GM19023 (cell line): Measurements from ENCODE around the gene OGDH.
"Not testable (repeated sequence)": the region's sequence is repeated elsewhere in the genome, so short reads cannot be mapped to it uniquely, and the experiment has no call there.

Source experiments
- ATAC-seq: cut with Tn5 transposase; IDR thresholded peaks from one replicate; pipeline ENCODE4 v1.9.1; 2021; ENCODE audit warnings: mild to moderate bottlenecking, moderate library complexity; ENCODE audit not compliant: unreplicated experiment

OGDH gene

DNA sequence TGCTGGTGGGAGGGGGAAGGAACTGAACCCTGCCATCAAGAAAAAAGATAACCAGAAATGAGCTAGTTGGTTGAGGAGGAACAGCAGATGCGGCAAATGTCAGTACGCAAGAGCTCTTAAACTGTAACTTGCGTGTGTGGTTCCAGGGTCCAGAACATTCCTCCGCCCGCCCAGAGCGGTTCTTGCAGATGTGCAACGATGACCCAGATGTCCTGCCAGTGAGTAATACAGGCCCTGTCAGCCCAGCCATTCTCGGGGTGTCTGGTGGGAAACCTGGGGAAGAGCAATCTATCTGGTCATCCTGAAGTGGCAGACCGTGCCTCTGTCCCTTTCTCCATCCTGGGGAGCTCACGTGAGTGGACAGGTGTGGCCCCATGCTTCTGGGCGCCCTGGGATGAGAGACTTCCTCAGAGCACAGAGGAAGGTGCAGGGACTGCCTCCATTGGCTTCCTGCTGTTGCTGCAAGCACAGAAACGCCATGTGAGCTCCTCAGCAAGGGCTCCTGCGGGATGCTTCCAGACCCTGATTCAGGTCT is 91.7 kb downstream of the OGDH start:
- ATAC-seq = no peak

DNA sequence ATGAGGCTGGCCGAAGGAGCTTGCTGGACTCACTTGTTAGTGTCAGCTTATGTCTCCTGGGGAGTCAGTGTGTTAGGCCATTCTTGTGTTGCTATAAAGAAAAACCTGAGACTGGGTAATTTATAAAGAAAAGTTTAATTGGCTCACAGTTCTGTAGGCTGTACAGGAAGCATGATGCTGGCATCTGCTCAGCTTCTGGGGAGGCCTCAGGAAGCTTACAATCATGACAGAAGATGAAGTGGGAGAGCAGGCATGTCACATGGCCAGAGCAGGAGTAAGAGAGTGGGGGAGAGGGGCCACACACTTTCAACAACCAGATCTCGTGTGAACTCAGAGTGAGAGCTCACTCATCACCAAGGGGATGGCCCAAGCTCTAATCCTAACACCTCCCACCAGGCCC is 93.2 kb downstream of the OGDH start:
- ATAC-seq = not testable (repeated sequence)

DNA sequence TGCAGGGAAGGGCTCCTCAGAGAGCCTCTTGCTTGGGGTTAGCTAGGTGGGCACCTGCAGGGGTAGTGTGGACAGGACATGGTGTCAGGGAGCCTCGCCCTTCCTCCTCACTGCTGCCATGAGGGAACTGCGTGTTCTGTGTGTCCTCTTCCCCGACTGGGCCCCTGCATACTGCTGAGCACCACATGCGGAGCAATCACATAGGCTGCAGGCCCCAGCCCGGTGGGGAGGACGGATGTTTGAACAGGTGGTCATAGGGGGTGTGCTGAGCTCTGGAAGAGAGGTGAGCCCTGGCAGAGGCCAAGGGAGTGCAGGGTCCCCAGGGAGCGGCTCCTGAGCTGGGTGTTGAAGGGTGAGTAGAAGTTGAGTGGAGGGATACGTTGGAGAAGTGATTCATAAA is 93.9 kb downstream of the OGDH start:
- ATAC-seq = no peak

DNA sequence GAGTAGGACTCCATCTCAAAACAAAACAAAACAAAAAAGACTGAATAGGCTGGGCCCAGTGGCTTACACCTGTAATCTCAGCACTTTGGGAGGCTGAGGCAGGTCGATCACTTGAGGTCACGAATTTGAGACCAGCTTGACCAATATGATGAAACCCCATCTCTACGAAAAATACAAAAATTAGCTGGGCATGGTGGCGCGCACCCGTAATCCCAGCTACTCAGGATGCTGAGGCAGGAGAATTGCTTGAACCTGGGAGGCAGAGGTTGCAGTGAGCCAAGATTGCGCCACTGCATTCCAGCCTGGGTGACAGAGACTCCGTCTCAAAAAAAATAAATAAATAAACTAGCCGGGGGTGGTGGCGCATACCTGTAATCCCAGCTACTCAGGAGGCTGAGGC is 97.0 kb downstream of the OGDH start:
- not testable (repeated sequence) for ATAC-seq

DNA sequence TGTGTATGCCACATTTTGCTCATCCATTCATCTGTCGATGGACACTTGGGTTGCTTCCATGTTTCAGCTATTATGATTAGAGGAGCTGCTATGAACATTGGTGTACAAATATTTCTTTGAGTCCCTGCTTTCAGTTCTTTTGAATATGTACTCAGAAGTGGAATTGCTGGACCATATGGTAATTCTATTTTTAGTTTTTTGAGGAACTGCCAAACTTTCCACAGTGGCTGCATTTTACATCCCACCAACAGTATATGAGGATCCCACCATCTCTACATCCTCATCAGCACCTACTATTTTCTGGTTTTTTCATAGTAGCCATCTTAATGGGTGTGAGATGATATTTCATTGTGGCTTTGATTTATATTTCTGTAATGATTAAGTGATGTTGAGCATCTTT is 97.5 kb downstream of the OGDH start:
- no peak for ATAC-seq

DNA sequence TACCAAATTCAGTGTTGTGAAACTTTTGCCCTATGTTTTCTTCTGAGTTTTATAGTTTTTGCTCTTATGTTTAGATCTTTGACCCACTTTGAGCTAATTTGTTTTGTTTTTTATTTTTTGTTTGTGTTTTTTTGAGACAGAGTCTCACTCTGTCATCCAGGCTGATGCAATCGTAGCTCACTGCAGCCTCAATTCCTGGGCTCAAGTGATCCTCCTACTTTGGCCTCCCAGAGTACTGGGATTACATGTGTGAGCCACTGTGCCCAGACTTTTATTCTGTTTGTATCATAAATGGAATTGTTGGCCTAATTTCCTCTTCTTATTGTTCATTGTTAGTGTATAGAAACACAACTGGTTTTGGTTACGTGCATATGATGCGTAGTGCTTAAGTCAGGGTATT is 99.0 kb downstream of the OGDH start:
- ATAC-seq = no peak

DNA sequence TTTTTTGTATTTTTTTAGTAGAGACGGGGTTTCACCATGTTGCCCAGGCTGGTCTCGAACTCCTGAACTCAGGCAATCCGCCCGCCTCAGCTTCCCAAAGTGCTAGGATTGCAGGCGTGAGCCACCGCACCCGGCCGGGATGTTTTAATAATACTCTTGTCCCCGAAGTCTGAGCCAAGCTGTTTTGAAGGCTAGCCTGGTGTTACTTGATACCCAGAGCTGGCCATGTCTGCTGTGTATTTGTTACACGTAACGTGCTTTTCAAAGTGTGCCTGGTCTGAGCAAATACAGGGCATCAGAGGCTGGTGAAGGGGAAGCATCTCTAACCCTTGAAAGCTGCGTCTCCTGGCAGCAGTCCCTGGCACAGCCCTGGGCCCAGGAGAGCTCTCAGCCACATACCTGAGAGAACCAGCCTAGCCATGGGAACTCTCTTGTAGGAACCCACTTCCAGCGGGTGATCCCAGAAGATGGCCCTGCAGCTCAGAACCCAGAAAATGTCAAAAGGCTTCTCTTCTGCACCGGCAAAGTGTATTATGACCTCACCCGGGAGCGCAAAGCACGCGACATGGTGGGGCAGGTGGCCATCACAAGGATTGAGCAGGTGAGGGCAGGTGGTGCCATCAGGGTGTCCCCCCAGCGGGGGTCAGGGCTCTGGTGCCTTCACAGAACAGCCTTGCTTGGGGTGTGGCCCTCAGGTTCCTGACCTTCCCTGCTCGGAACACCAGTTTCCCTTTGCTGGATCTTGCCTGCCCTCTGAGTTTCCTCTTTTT is 100.5 kb downstream of the OGDH start:
- no peak for ATAC-seq

DNA sequence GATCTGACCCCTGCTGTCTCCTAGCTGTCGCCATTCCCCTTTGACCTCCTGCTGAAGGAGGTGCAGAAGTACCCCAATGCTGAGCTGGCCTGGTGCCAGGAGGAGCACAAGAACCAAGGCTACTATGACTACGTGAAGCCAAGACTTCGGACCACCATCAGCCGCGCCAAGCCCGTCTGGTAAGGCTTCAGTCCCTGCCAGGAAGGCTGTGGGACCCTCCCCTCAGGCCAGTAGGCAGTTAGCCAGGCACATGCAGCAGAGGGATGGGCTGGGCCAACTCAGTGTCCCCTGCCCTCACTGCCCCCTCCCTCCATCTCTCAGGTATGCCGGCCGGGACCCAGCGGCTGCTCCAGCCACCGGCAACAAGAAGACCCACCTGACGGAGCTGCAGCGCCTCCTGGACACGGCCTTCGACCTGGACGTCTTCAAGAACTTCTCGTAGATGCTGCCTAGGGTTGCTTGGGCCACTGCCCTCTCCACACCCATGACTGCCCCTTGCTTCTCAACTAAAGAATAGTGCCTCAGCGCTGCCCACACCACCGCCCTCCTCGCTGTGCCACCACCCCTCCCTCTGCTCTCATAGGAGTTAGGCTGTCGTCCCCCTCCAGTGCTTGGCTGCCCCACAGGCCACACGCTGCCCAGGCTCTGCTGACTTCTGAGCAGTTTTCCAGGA is 101.3 kb downstream of the OGDH start:
- no peak for ATAC-seq

DNA sequence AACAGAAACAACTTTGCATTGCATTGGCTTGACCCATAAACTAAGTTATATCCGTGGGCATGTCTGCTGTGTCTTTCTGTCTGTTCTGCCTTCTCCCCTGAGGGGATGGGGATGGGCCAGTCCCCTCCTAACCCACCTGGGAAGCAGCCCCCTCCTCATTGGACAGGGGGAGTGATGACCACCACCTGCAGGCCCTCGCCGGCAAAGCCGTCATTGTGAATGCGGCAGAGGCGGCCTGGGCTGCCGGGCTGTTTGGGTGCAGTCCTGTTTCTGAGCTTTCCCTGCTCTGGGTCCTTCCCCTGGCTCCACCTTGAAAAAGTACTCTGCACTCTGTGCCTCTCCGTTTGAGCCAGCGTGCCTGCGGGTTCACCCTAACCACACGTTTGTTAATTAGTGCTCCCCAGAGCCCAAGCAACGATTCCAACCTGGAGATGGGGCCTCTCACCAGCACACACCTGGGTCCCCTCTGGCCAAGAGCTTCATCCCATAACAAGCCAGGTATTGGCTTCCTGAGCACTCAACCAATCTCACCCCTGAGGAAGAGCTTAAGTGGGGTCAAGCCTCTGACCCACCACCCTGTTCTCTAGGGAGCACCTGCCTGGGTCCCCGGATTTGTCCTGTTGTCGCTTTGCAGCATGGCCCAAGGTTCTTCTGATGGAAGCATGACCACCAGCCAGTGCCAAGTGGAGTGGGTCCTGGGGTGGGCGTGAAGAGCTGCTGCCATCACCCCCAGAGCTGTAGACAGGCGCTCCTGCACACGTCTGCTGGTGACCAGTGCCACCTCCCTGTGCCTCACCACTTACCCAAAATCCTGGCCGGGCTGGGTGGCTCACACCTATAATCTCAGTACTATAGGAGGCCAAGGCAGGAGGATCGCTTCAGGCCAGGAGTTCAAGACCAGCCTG is 102.8 kb downstream of the OGDH start:
- ATAC-seq = no peak

DNA sequence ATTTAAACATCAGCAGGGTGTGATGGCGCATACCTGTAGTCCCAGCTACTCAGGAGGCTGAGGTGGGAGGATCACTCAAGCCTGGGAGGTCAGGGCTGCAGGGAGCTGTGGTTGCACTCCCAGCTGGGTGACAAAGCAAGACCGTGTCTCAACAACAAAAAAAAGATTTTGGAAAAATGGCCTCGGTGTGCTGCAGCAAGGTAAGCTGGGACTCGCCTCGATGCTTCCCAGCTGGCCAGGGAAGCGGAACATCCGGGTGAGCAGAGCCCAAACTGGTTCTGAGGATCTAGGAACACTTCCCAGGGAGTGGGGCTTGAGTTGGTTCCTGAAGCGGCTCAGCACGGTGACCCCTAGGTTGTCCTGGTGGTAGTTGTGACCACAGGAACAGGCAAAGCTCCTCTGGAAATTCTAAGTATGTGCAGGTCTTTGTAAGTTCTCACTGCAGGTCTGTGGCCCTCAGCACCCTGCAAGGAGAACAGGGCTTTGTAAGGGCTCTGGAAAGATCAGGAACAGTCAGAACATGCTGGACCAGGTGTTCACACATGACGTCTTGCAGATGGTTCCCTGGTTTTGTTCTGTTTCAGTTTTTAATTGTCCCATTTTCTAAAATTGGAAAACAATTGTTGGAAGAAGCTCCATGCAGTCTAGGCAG is 103.6 kb downstream of the OGDH start:
- ATAC-seq = no peak

DNA sequence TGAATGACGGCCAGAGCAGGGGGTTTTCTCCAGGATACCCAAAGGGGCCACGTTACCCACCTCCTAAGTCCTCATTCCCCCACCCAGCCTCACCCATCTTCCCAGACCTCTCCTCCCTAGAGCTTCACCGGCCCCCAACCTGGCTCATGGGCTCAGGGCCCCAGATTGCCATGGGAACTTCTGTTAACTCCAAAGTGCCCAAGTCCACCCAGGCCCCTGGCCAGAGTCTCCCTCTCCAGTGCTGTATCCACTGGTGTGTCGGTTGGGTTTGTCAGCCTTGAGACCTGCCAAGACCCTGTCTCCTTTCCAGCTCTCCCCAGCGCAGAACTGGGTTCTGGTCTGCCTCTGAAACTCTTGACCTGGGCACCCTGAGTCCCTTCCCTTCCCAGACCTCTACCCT is 105.1 kb downstream of the OGDH start:
- ATAC-seq = no peak

DNA sequence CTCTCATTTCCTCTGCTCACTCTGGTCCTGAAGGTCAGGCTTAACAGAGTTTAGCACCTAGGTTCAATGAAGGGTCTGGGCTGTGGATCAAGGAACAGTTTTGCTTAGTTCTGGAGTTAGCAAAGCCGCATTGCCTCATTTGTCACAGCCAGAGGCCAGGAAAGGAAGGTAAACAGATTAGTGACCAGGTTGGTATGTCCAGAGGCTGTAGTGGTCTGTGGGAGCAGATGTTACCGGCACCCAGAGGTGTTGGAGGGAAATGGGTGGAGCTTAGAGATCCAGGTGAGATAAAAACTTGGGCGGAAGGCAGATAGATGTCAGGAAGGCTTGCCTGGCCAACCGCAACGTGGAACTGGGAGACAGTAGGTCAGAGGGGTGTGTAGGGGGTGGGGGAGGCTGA is 105.6 kb downstream of the OGDH start:
- ATAC-seq = no peak

DNA sequence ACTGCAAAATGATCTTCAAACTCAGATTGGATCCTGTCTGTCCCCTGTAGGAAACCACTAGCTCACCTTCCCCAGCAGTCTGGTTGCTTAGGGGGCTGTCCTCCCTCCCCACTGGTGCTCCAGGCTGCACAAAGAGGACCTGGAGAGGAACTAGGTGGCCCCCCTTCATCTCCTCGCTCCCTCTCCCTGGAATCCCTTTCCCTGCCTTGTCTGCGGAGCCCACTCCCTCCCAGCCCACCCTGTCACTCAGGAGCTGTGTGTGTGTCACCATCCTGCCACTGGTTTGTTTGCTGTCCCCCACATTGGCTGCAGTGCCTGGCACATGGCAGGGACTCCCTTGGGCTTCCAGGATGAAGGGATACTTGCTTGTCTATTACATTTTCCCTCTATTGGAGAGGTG is 106.7 kb downstream of the OGDH start:
- ATAC-seq = no peak

DNA sequence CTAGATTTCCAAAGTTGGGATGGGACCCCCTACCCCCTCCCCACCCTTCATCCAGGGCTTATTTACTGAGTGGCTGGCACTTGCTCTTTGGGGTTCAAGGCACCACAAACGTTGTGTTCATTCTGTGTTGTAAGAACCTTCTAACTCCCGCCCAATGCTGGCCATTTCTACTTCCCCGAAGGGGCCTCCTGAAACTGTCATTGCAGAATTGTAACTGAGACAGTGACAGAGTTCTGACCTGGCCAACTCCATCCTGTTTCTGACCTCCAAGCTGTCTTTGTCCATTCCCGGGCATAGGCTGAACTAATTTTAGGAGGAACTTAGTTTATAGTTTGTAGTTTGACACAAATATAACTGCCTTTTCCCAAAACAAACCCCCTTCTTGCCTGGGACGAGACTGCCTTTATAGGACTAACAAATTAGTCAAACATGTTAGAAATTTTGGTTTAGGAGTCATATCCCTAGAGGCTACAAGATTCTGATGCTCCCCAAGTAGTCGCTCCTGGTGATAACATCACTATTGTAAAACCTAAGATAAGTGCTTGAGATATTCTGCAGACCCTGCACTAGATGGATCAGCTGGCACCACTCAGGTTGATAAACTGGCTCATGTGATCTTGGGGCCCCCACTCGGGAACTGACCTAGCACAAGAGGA is 107.4 kb downstream of the OGDH start:
- no peak for ATAC-seq

DNA sequence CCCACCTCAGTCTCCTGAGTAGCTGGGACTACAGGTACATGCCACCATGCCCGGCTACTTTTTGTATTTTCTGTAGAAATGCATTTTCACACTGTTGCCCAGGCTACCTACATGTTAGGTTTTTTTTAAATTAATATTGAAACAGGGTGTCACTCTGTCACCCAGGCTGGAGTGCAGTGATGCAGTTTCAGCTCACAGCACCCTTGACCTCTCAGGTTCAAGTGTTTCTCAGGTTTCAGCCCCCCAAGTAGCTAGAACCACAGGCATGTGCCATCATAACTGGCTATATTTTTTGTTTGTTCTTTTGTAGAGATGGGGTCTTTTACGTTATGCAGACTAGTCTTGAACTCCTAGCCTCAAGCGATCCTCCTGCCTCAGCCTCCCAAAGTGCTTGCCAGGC is 109.8 kb downstream of the OGDH start:
- ATAC-seq = no peak

DNA sequence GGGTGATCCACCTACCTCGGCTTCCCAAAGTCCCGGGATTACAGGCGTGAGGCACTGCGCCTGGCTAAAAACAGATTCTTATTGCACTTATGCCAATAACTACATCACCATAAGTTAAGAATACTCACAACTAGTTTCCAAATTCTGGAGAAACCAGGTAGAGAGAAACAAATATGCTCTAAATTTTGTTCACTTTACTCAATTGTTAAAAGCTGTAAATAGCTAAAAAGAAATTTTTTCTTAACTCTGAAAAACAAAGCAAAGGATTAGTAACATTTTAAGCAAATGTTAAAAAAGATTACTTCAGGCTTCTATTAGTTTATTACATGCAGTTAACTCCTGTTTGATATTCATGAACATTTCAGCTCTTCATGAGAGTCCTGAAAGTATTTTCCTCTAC is 113.9 kb downstream of the OGDH start:
- no peak for ATAC-seq

DNA sequence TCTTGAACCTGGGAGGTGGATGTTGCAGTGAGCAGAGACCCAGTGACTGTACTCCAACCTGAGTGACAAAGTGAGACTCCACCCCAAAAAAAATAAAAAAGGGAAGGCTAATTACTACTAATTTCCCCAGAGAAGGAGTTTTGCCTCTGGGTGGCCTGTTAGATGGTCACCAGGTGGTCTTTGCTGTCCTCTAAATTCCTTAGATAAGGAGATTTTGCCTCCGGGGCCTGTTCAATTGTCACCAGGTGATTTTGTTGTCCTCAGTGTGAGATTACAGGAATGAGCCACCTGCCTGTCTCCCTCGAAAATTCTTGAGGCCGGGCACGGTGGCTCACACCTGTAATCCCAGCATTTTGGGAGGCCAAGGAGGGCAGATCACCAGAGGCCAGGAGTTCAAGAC is 117.8 kb downstream of the OGDH start:
- ATAC-seq = no peak

DNA sequence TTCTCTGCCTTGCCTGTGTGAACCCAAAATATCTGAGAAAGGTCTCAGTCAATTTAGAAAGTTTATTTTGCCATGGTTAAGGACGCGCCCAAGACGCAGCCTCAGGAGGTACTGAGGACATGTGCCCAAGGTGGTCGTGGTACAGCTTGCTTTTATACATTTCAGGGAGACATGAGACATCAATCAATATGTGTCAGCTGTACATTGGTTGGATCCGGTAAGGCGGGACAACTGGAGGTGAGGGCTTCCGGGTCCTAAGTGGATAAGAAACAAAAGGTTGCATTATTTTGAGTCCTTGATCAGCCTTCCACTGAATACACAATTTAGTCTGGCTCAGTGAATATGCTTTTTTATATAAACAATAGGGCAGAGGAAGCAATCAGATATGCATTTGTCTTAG is 119.8 kb downstream of the OGDH start:
- not testable (repeated sequence) for ATAC-seq

DNA sequence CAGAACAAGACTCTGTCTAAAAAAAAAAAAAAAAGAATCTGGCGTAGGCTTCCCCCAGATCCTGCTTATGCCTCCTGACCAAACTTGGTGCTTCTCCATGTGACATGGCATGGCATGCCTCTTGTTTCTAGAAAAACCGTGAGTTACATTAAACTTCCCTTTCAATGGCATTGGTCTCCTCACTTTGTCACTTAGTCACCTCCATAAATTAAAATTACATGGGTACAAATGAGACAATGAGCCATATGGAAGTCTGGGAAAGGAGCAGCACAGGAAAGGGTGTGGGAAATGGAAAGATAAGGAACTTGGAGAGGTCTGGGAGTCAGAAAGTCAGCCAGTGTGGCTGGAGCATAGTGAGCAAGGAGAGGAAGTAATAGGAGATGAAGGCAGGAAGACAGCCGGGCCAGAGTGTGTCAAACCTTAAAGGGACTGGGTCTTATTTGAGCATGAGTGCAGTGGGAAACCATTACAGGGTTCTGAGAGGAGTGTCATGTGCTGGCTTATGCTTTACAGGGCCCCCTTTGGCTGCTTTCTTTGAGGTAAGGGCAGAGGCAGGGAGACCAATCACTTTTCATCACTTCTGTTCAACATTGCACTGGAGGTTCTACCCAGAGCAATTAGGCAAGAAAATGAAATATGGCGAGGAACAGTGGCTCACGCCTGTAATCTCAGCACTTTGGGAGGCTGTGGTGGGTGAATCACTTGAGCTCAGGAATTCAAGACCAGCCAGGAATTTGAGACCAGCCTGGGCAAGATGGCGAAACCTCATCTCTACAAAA is 120.9 kb downstream of the OGDH start:
- no peak for ATAC-seq

DNA sequence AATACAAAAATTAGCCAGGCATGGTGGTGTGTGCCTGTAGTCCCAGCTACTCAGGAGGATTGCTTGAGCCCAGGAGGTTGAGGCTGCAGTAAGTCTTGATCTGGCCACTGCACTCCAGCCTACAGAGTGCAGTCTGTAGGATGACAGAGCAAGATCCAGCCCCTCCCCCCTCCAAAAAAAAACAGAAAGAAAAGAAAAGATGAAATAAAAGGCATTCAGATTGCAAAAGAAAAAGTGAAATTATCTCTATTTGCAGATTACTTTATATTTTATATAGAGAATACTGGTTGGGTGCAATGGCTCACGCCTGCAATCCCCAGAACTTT is 121.5 kb downstream of the OGDH start:
- ATAC-seq = no peak
